ENCODE results near the gene CHAC2.

DNA sequence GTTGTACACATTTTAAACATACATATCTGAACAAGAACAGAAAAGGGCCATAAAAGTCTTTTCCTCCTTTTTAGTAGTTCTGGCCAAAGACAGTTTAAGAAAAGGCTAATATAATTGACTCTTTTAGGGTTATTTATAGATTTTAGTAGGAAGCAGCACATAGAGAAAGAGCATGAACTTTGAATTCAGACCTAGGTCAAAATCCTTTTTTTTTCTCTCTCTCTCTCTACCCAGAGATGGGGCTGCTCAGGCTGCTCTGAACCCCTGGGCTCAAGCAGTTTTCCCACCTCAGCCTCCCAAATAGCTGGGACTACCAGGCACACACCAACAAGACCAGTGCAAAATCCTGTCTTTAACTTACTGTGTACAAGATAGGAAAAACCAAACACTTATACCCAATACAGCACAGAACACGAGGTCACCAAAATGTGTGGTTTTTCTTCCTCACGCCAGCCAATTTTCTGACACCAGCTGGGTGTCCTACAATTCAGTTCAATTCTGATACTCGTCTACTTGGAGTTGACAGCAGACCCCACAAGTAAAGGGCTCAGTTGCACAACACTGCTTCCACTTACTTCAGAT, 51.3 kb downstream of the CHAC2 start:
- TF ChIP-seq POLR2A (IDR thresholded peaks at IDR 0.05; ENCODE audit: borderline replicate concordance, extremely low read depth, insufficient read depth, insufficient read length) (no peak), POLR2AphosphoS5 (IDR thresholded peaks at IDR 0.05; ENCODE audit: low read depth, low read length) (no peak)
- TF ChIP-seq, protein P1, sequence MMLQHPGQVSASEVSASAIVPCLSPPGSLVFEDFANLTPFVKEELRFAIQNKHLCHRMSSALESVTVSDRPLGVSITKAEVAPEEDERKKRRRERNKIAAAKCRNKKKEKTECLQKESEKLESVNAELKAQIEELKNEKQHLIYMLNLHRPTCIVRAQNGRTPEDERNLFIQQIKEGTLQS (IDR thresholded peaks at IDR 0.05), result no peak
